Measurements from ENCODE around the gene RARRES1. TPM values are rescaled to one million over a fixed set of nuclear protein-coding genes. Genes with fewer than 3 reads are reported as not detected.

Gene RARRES1
- total RNA-seq, 1 donor from 2014 or later = 14.6 TPM

GRCh38 chr3:158659454-158660237, 72.6 kb downstream of the RARRES1 start:
- intact Hi-C loops (cut with micrococcal nuclease) = no loop called here
- ATAC-seq (peak; percentile 61), DNase-seq (no peak)

- intact Hi-C loops (cut with micrococcal nuclease) = no loop called here
Observed at GRCh38 chr3:158658889-158659288, 73.4 kb downstream of the RARRES1 start.

GRCh38 chr3:158652463-158652862, 79.8 kb downstream of the RARRES1 start:
- DNase-seq (no peak), ATAC-seq (no peak)
- intact Hi-C loops (cut with micrococcal nuclease) = no loop called here

More at GRCh38 chr3:158658889-158659288, 73.4 kb downstream of the RARRES1 start:
- DNase-seq (no peak), ATAC-seq (no peak)

- intact Hi-C loops (cut with micrococcal nuclease) = no loop called here
- DNase-seq (no peak), ATAC-seq (no peak)
Observed at GRCh38 chr3:158651192-158651591, 81.1 kb downstream of the RARRES1 start.

- DNase-seq (no peak), ATAC-seq (peak; percentile 50)
- intact Hi-C loops (cut with micrococcal nuclease) = no loop called here
Observed at GRCh38 chr3:158649791-158650190, 82.5 kb downstream of the RARRES1 start.

Other genes with a start within 250 kb of the RARRES1 start
- gene MLF1, start 161.3 kb downstream of the RARRES1 start, total RNA-seq = 234 TPM
- 65.1 TPM for gene GFM1, start 87.9 kb downstream of the RARRES1 start, total RNA-seq
- 3.3 TPM for gene LXN, start 59.8 kb downstream of the RARRES1 start, total RNA-seq
- 34.3 TPM for gene MFSD1, start 69.6 kb upstream of the RARRES1 start, total RNA-seq

All from left ventricle myocardium superior (tissue), 1 donor.